NB4 (cell line): ENCODE results near the gene MRM3.

Experiments
- POLR2A ChIP-seq: IDR thresholded peaks from 2 replicates; pipeline ENCODE4 v1.6.1; 2011; ENCODE audit warnings: mild to moderate bottlenecking; ENCODE audit not compliant: insufficient read length; ENCODE audit errors: extremely low read depth
- TF ChIP-seq, protein P1 (sequence below): IDR thresholded peaks from one replicate; pipeline ENCODE4 v1.5.1; 2012; ENCODE audit warnings: low read depth, low read length
- TF ChIP-seq, protein P2 (sequence below): IDR thresholded peaks from 2 replicates; pipeline ENCODE4 v1.6.1; 2011; ENCODE audit warnings: low read depth, low read length

- TF ChIP-seq, protein P1, sequence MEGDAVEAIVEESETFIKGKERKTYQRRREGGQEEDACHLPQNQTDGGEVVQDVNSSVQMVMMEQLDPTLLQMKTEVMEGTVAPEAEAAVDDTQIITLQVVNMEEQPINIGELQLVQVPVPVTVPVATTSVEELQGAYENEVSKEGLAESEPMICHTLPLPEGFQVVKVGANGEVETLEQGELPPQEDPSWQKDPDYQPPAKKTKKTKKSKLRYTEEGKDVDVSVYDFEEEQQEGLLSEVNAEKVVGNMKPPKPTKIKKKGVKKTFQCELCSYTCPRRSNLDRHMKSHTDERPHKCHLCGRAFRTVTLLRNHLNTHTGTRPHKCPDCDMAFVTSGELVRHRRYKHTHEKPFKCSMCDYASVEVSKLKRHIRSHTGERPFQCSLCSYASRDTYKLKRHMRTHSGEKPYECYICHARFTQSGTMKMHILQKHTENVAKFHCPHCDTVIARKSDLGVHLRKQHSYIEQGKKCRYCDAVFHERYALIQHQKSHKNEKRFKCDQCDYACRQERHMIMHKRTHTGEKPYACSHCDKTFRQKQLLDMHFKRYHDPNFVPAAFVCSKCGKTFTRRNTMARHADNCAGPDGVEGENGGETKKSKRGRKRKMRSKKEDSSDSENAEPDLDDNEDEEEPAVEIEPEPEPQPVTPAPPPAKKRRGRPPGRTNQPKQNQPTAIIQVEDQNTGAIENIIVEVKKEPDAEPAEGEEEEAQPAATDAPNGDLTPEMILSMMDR, result no peak
- TF ChIP-seq, protein P2, sequence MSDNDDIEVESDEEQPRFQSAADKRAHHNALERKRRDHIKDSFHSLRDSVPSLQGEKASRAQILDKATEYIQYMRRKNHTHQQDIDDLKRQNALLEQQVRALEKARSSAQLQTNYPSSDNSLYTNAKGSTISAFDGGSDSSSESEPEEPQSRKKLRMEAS, result no peak
- no peak for TF ChIP-seq POLR2A
Observed at GRCh38 chr17:792277-792676, 10.1 kb downstream of the MRM3 start.
